GM12873 (cell line): ENCODE measurements around the gene COL5A2.

ENCODE experiments used
- TF ChIP-seq, protein P1 (sequence below): IDR thresholded peaks from 2 replicates; pipeline ENCODE4 v1.5.1; 2012; ENCODE audit warnings: low read depth, mild to moderate bottlenecking, moderate library complexity, low read length, control low read depth; ENCODE audit not compliant: insufficient read depth; ENCODE audit errors: missing control alignments

The COL5A2 gene

GRCh38 chr2:189178726-189179569, 613 bp downstream of the COL5A2 start:
- TF ChIP-seq, protein P1, sequence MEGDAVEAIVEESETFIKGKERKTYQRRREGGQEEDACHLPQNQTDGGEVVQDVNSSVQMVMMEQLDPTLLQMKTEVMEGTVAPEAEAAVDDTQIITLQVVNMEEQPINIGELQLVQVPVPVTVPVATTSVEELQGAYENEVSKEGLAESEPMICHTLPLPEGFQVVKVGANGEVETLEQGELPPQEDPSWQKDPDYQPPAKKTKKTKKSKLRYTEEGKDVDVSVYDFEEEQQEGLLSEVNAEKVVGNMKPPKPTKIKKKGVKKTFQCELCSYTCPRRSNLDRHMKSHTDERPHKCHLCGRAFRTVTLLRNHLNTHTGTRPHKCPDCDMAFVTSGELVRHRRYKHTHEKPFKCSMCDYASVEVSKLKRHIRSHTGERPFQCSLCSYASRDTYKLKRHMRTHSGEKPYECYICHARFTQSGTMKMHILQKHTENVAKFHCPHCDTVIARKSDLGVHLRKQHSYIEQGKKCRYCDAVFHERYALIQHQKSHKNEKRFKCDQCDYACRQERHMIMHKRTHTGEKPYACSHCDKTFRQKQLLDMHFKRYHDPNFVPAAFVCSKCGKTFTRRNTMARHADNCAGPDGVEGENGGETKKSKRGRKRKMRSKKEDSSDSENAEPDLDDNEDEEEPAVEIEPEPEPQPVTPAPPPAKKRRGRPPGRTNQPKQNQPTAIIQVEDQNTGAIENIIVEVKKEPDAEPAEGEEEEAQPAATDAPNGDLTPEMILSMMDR = no peak

DNA sequence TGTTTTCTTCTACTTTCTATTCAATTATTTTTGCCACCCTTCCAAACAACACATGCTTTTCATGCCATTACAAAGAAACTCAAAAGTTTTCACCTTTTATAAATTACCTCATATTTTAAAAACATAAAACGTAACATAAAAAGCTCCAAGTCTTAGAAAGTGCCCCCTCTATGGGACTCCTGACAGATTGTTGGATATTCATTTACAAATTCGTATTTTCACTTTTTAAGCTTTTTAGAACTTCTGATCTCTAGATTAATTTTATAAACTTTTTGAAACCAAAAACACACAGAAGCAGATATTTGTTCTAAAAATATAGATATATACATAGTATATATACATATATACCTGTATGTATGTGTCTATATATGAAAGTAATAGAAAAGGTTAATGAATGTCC, 1.5 kb downstream of the COL5A2 start:
- TF ChIP-seq, protein P1 = no peak

- TF ChIP-seq, protein P1 = no peak
These were observed 2.2 kb downstream of the COL5A2 start for GRCh38 chr2:189177251-189177840.

- TF ChIP-seq, protein P1 = no peak
These were observed 3.0 kb downstream of the COL5A2 start for GRCh38 chr2:189176516-189176915.

GRCh38 chr2:189175869-189176433, 3.6 kb downstream of the COL5A2 start:
- TF ChIP-seq, protein P1 = no peak

GRCh38 chr2:189171956-189172609, 7.5 kb downstream of the COL5A2 start:
- TF ChIP-seq, protein P1 = no peak
